Gastrocnemius medialis (tissue), 4 donors: ENCODE measurements around the gene HOXB1.

Experiments used
- CTCF ChIP-seq, 5 experiments: fragments of 450-650 bp in 3 of 5; fragments of 200-600 bp in 2 of 5; sonication (generic) in 2 of 5; IDR thresholded peaks in 4 of 5; conservative IDR thresholded peaks in 1 of 5; 1 replicate in 4 of 5; 2 replicates in 1 of 5; pipeline ENCODE4 v1.5.1; 2016 to 2019; ENCODE audit warnings: antibody characterized with exemption in 5 of 5, mild to moderate bottlenecking in 3 of 5, moderate library complexity in 3 of 5
- POLR2A ChIP-seq, 2 donors: fragments of 450-650 bp; IDR thresholded peaks; one replicate each; pipeline ENCODE4 v1.6.1; 2017; ENCODE audit warnings: antibody characterized with exemption in 2 of 2, mild to moderate bottlenecking in 2 of 2, moderate library complexity in 2 of 2

- TF ChIP-seq CTCF (IDR thresholded peaks at IDR 0.05 in 4 of 5, conservative IDR thresholded peaks at IDR 0.05 in 1 of 5), result no peak
- TF ChIP-seq POLR2A (IDR thresholded peaks at IDR 0.05), result no peak
Measured at GRCh38 chr17:48549914-48550501, 19.2 kb upstream of the HOXB1 start.
